ENCODE results near the gene POLD4. TPM values are rescaled to one million over a fixed set of nuclear protein-coding genes. Genes with fewer than 3 reads are reported as not detected.

POLD4 gene
- total RNA-seq, 6 donors from 2014 or later = 55.5 to 173 (median 106) TPM

DNA sequence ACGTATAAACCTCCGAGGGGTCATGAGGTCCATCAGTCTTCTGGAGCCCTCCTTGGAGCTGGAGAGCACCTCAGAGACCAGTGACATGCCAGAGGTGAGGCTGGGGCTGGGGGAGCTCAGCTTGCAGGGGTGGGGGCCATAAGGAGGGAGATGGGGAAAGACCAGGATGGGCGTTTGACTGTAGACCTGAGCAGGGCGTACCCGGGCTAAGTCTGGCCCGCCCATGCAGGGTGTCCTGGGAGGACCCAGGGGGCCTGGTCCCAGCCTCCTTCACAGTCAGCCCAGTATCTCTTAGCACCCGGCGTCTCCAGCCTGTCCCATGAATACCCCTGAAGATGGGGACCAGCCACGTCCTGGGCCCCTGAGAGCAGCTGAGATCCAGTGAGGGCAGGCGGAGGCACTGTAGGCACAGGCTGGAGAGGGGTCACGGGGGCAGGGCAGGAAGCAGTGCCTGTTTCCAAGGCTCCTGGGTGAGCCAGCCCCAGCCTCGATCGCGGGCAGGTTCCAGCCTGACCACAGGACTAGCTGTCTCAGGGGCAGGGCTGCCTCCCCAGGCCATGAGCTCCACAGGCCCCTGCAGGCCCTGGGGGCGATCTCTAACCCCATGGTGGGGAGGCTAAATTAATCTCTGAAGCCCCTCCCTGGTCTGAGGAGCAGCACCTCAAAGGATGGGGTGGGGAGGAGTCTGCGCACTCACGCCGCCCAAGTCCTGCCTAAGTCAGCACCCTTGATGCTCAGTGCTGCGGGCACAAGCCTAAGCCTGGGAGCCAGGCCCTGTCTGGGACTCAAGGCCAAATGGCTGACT, 42.9 kb downstream of the POLD4 start:
- H3K27ac ChIP-seq = no peak overlapping the region
- no peaks in the 10 kb centered on the region for H3K27me3 ChIP-seq
- peaks cover 14 to 49% (median 32%) of the 10 kb centered on the region in 4 donors for H3K36me3 ChIP-seq
- H3K4me3 ChIP-seq = no peak overlapping the region
- ATAC-seq (ENCODE audit: low FRiP score in 2 of 2) = no peak
- DNase-seq = peak in 1 of 2 donors; percentile 43
- no peaks in the 10 kb centered on the region for H3K9me3 ChIP-seq
- peaks cover 6 to 12% (median 8%) of the 10 kb centered on the region in 4 donors for H3K4me1 ChIP-seq
- WGBS, 2 donors = 90 to 100% methylated on average over 2 to 14 of the region's 19 CpGs
- TF ChIP-seq, protein P1, sequence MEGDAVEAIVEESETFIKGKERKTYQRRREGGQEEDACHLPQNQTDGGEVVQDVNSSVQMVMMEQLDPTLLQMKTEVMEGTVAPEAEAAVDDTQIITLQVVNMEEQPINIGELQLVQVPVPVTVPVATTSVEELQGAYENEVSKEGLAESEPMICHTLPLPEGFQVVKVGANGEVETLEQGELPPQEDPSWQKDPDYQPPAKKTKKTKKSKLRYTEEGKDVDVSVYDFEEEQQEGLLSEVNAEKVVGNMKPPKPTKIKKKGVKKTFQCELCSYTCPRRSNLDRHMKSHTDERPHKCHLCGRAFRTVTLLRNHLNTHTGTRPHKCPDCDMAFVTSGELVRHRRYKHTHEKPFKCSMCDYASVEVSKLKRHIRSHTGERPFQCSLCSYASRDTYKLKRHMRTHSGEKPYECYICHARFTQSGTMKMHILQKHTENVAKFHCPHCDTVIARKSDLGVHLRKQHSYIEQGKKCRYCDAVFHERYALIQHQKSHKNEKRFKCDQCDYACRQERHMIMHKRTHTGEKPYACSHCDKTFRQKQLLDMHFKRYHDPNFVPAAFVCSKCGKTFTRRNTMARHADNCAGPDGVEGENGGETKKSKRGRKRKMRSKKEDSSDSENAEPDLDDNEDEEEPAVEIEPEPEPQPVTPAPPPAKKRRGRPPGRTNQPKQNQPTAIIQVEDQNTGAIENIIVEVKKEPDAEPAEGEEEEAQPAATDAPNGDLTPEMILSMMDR (IDR thresholded peaks at IDR 0.05) = no peak
- no peak for TF ChIP-seq EP300 (IDR thresholded peaks at IDR 0.05)
- TF ChIP-seq POLR2AphosphoS5 (IDR thresholded peaks at IDR 0.05) = no peak
- TF ChIP-seq POLR2A (IDR thresholded peaks at IDR 0.05) = no peak

DNA sequence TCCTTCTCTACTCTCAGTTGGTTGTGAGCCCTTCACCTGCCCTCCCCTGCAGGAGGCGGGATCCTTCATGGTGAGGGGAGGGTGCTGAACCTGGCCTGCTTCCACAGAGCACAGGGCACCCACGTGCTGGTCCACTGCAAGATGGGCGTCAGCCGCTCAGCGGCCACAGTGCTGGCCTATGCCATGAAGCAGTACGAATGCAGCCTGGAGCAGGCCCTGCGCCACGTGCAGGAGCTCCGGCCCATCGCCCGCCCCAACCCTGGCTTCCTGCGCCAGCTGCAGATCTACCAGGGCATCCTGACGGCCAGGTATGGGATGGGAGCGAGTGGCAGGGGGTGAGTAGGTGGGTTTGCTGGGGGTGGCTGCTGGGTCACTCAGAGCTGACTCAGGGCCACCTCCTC, 43.7 kb downstream of the POLD4 start:
- H3K27ac ChIP-seq = no peak overlapping the region
- no peaks in the 10 kb centered on the region for H3K9me3 ChIP-seq
- WGBS, 2 donors = 95% methylated on average over 13 of the region's 14 CpGs; no CpG with 5 or more reads in 1 of the 2 donors
- H3K27me3 ChIP-seq = no peaks in the 10 kb centered on the region
- H3K36me3 ChIP-seq = peaks cover 14 to 49% (median 32%) of the 10 kb centered on the region in 4 donors
- no peak for ATAC-seq (ENCODE audit: low FRiP score in 2 of 2)
- peak in 1 of 2 donors; percentile 81 for DNase-seq
- no peak for TF ChIP-seq EP300 (IDR thresholded peaks at IDR 0.05)
- TF ChIP-seq POLR2AphosphoS5 (IDR thresholded peaks at IDR 0.05) = no peak
- TF ChIP-seq, protein P1 (IDR thresholded peaks at IDR 0.05) = no peak
- no peak overlapping the region for H3K4me3 ChIP-seq
- H3K4me1 ChIP-seq = peaks cover 10 to 16% (median 12%) of the 10 kb centered on the region in 4 donors

DNA sequence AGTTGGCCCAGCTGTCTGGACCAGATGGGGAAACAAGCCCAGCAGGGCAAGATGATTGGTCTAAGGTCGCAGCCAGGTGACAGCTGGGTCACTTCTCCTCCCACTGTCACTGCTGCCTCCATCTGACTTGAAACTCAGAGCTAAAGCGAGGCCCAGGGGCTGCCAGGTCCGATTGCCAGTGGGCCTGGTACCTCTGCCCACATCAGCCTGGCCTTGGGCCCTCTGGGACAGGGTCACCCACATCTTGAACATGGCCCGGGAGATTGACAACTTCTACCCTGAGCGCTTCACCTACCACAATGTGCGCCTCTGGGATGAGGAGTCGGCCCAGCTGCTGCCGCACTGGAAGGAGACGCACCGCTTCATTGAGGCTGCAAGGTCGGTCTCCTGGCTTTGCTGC, 44.2 kb downstream of the POLD4 start:
- DNase-seq (peak; percentile 12 to 53), ATAC-seq (ENCODE audit: low FRiP score in 2 of 2) (no peak)
- Histone ChIP-seq H3K27me3 (no peaks in the 10 kb centered on the region), H3K4me1 (peaks cover 15 to 21% (median 17%) of the 10 kb centered on the region in 4 donors), H3K36me3 (peaks cover 14 to 49% (median 32%) of the 10 kb centered on the region in 4 donors), H3K27ac (no peak overlapping the region), H3K9me3 (no peaks in the 10 kb centered on the region), H3K4me3 (no peak overlapping the region)
- no peak for TF ChIP-seq POLR2A (IDR thresholded peaks at IDR 0.05)
- TF ChIP-seq EP300 (IDR thresholded peaks at IDR 0.05) = no peak
- TF ChIP-seq POLR2AphosphoS5 (IDR thresholded peaks at IDR 0.05) = no peak
- TF ChIP-seq, protein P1 (IDR thresholded peaks at IDR 0.05) = no peak
- WGBS, 2 donors = 97 to 98% methylated on average over 7 to 11 of the region's 11 CpGs

DNA sequence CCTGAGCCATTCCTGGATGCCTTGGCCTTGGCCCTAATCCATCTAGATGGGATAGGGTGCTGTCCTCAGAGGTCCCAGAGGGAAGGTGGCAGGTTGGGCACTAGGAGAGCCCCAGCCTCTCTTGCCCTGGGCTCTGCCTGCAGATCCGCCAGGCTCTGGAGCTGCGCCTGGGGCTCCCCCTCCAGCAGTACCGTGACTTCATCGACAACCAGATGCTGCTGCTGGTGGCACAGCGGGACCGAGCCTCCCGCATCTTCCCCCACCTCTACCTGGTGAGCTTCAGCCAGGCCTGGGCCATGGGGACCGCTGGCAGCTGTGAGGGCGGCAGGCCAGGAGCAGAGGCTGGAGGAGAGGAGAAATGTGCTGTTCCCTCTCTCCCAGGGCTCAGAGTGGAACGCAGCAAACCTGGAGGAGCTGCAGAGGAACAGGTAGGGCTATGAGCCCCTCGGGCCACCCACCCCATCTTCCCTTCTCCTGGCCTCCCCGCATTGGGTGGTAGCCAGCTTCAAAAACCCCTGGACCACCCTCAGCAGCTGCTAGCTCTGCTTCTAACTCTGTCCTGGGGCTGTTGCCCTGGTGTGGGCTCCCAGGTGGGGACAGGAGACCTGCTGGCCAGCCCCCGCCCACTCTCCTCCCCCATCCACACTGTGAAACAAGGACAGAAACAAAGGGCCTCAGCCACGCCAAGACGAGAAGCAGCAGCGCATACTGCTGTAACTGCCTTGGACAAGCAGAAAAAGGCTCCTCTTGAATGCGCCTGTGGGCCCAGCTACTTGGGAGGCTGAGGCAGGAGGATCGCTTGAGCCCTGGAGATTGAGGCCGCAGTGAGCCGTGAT, 45.1 kb downstream of the POLD4 start:
- no peaks in the 10 kb centered on the region for H3K9me3 ChIP-seq
- no peak for ATAC-seq (ENCODE audit: low FRiP score in 2 of 2)
- DNase-seq = peak in 1 of 2 donors; percentile 64
- WGBS, 2 donors = 95 to 99% methylated on average over 14 to 19 of the region's 20 CpGs
- H3K36me3 ChIP-seq = peaks cover 14 to 49% (median 32%) of the 10 kb centered on the region in 4 donors
- no peak overlapping the region for H3K4me3 ChIP-seq
- no peak for TF ChIP-seq POLR2AphosphoS5 (IDR thresholded peaks at IDR 0.05)
- TF ChIP-seq, protein P1 (IDR thresholded peaks at IDR 0.05) = no peak
- no peak for TF ChIP-seq POLR2A (IDR thresholded peaks at IDR 0.05)
- TF ChIP-seq EP300 (IDR thresholded peaks at IDR 0.05) = no peak
- no peaks in the 10 kb centered on the region for H3K27me3 ChIP-seq
- H3K27ac ChIP-seq = no peak overlapping the region
- H3K4me1 ChIP-seq = peaks cover 17 to 26% (median 21%) of the 10 kb centered on the region in 4 donors

All from upper lobe of left lung (tissue), 6 donors.